22Rv1 (cell line): ENCODE results near the gene JMJD6.

Source experiments
- ZFX ChIP-seq: fragments of 450-650 bp; IDR thresholded peaks from 2 replicates; pipeline ENCODE4 v1.6.1; 2017; ENCODE audit warnings: antibody characterized with exemption, borderline replicate concordance
- TF ChIP-seq, protein P1 (sequence below): fragments of 450-650 bp; IDR thresholded peaks from 2 replicates; pipeline ENCODE4 v1.5.1; 2017; ENCODE audit warnings: mild to moderate bottlenecking

DNA sequence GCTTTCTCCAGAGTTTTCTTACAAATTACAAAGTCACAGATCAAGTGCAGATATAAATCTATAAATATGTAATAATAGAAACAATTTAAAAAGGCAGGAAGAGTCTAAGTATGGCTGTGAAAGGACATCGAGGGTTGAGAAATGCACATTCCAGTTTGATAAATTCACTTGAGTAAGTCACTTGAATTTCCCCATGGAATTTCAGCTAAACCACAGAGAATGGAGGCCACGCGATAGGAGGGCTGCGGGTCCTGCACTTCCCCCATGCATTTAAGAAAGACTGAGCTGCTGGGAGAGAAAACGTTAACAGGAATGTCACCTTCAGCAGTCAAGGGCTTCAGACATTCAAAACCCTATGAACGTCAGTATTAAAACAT, 9.6 kb downstream of the JMJD6 start:
- TF ChIP-seq, protein P1, sequence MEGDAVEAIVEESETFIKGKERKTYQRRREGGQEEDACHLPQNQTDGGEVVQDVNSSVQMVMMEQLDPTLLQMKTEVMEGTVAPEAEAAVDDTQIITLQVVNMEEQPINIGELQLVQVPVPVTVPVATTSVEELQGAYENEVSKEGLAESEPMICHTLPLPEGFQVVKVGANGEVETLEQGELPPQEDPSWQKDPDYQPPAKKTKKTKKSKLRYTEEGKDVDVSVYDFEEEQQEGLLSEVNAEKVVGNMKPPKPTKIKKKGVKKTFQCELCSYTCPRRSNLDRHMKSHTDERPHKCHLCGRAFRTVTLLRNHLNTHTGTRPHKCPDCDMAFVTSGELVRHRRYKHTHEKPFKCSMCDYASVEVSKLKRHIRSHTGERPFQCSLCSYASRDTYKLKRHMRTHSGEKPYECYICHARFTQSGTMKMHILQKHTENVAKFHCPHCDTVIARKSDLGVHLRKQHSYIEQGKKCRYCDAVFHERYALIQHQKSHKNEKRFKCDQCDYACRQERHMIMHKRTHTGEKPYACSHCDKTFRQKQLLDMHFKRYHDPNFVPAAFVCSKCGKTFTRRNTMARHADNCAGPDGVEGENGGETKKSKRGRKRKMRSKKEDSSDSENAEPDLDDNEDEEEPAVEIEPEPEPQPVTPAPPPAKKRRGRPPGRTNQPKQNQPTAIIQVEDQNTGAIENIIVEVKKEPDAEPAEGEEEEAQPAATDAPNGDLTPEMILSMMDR: no peak
- no peak for TF ChIP-seq ZFX
